GM12801 (cell line): ENCODE measurements around the gene CD302.

Experiments used
- TF ChIP-seq, protein P1 (sequence below): IDR thresholded peaks from one replicate; pipeline ENCODE4 v1.5.1; 2011; ENCODE audit warnings: control low read depth; ENCODE audit not compliant: insufficient read length; ENCODE audit errors: extremely low read depth

The CD302 gene

DNA sequence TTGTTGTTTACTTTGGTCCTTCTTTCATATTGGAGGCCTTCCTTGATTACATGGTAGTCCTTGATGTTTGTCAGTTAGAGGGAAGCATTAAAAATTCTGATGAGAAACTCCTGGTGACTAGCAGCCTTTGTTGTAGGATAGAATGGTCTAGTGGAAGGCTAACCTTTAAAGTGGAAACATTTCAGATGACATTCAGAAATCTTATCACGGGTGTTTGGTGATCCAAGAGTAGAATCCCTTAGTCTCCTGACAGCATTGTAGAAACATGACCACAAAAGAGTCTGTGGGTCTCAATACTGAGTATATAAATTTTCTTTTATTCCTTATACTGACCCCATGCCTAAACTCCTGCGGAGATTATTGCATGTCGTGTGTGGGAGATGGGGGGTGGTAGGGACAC, 72.3 kb downstream of the CD302 start:
- TF ChIP-seq, protein P1, sequence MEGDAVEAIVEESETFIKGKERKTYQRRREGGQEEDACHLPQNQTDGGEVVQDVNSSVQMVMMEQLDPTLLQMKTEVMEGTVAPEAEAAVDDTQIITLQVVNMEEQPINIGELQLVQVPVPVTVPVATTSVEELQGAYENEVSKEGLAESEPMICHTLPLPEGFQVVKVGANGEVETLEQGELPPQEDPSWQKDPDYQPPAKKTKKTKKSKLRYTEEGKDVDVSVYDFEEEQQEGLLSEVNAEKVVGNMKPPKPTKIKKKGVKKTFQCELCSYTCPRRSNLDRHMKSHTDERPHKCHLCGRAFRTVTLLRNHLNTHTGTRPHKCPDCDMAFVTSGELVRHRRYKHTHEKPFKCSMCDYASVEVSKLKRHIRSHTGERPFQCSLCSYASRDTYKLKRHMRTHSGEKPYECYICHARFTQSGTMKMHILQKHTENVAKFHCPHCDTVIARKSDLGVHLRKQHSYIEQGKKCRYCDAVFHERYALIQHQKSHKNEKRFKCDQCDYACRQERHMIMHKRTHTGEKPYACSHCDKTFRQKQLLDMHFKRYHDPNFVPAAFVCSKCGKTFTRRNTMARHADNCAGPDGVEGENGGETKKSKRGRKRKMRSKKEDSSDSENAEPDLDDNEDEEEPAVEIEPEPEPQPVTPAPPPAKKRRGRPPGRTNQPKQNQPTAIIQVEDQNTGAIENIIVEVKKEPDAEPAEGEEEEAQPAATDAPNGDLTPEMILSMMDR: no peak

DNA sequence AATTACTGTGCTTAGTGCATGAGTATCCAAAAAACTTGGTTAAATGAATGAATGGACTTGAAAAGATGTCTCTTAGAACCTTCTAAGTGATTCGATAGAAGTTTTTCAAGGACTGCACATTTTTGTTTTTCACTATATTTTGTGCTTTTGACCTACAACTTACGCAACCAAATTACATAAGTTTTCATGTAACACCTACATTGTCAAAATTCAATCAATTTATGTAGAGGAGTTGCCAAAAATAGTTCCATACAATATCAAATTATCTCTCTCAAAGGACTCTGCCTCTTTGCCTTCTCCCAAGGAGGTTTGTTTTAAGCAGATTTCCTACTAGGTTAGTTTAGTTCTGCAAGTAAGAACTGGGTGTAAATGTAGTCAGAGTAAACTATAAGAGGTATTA, 75.4 kb downstream of the CD302 start:
- TF ChIP-seq, protein P1: no peak

DNA sequence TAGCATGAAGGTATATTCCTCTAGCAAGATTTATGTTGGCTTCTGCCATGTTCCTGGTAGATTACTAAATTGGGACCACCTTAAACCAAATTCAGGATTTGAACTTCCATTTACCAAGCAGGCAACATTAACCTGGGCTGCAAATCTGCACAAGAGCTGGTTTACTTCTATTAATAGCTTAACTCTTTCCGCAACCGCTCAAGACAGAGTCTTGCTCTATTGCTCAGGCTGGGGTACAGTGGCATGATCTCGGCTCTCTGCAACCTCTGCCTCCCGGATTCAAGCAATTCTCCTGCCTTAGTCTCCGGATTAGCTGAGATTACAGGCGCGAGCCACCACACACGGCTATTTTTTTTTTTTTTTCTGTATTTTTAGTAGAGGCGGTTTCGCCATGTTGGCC, 77.3 kb downstream of the CD302 start:
- TF ChIP-seq, protein P1: no peak
